Esophagus muscularis mucosa (tissue), 3 donors: ENCODE measurements around the gene CSRNP3.

ENCODE experiments used
- CTCF ChIP-seq, 3 experiments: fragments of 200-600 bp in 2 of 3; fragments of 450-650 bp in 1 of 3; sonication (generic) in 2 of 3; IDR thresholded peaks; one replicate each; pipeline ENCODE4 v1.5.1; 2017 to 2019; ENCODE audit warnings: antibody characterized with exemption in 3 of 3, mild to moderate bottlenecking in 2 of 3, moderate library complexity in 1 of 3
- POLR2A ChIP-seq: fragments of 450-650 bp; IDR thresholded peaks from one replicate; pipeline ENCODE4 v1.6.1; 2017; ENCODE audit warnings: antibody characterized with exemption, moderate library complexity, mild to moderate bottlenecking, low read depth
- POLR2AphosphoS5 ChIP-seq, 2 donors: sonication (generic); formaldehyde crosslinking; IDR thresholded peaks; one replicate each; pipeline ENCODE4 v1.6.1; 2017; ENCODE audit warnings: antibody characterized with exemption in 2 of 2

GRCh38 chr2:165443511-165443910 lies 26.0 kb upstream of the CSRNP3 start:
- TF ChIP-seq CTCF (IDR thresholded peaks at IDR 0.05) (no peak), POLR2AphosphoS5 (IDR thresholded peaks at IDR 0.05) (no peak), POLR2A (no peak)
